ENCODE measurements around the gene AKR1C3.

DNA sequence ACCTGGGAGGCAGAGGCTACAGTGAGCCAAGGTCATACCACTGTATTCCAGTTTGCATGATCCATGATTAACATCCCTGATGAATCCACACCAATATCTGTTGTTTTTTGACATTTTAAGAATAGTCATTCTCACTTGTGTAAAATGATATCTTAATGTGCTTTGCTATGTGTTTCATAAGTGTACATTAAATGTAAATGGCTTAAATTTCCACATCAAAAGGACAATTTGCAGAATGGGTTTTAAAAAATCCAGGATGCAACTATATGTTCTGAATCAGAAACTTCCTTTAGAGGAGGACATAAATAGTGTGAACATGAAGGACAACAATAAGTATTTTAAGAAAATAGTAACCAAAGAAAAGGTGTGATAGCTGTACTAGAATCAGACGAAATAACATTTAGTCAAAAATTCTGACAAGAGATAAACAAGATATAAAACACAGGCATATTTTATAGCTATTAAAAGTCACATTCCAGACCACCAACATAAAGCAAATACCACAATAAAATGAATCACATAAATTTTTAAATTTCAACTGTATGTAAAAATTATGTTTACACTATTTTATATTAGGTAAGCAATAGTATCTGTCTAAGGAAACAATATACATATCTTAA, 42.4 kb downstream of the AKR1C3 start:
- TF ChIP-seq POLR2A (IDR thresholded peaks at IDR 0.05; ENCODE audit: low read length) (no peak), GATA1 (IDR thresholded peaks at IDR 0.05; ENCODE audit: low read depth, low read length) (no peak)
